Measurements from ENCODE around the gene SYPL2. TPM values are rescaled to one million over a fixed set of nuclear protein-coding genes. Genes with fewer than 3 reads are reported as not detected.

The SYPL2 gene
- total and polyA plus RNA-seq, 2 of the 8 experiments (the other 6 are each of a cell fraction or from before 2014, with no cell fraction given) = 1.5 TPM

- Histone ChIP-seq H3K4me3 (ENCODE audit: extremely low read depth in 1 of 4, insufficient read depth in 2 of 4, low read depth in 3 of 4, low read length in 4 of 4) (no peak overlapping the region), H3K79me2 (ENCODE audit: control insufficient read depth in 1 of 2, insufficient read depth in 2 of 2, low read length in 2 of 2) (no peaks in the 10 kb centered on the region), H3K36me3 (ENCODE audit: control insufficient read depth in 2 of 4, insufficient read depth in 4 of 4, low read length in 3 of 4) (no peaks in the 10 kb centered on the region), H2BK20ac (ENCODE audit: low read length) (no peak overlapping the region), H3K27ac (ENCODE audit: low read depth, low read length) (no peak overlapping the region), H2AK5ac (ENCODE audit: low read depth, low read length) (no peak overlapping the region), H3K4me1 (replicated peaks in 1 of 4; ENCODE audit: control insufficient read depth in 3 of 4, insufficient read depth in 4 of 4, low read length in 3 of 4) (peaks cover 0 to 7% (median 1%) of the 10 kb centered on the region in 4 experiments; a peak in 3 of 7 replicates), H4K91ac (replicated peaks; ENCODE audit: insufficient read length, low read length) (no peak overlapping the region), H3K23ac (ENCODE audit: insufficient read length) (no peak overlapping the region), H4K8ac (ENCODE audit: extremely low read depth, insufficient read depth, low read length) (no peak overlapping the region), H3K4me2 (ENCODE audit: insufficient read depth in 1 of 2, low read depth in 2 of 2, low read length in 2 of 2) (no peak overlapping the region), H4K20me1 (replicated peaks in 1 of 2; ENCODE audit: control insufficient read depth in 1 of 2, insufficient read depth in 2 of 2, low read length in 2 of 2) (peaks cover 0 to 2% of the 10 kb centered on the region in 2 experiments), H3K4ac (replicated peaks; ENCODE audit: insufficient read length, low read depth, low read length) (no peak overlapping the region), H3K23me2 (ENCODE audit: low read depth, low read length) (peaks cover 14% of the 10 kb centered on the region), H2BK12ac (ENCODE audit: low read depth, low read length) (no peak overlapping the region), H3K56ac (replicated peaks; ENCODE audit: insufficient read length, low read depth, low read length) (no peak overlapping the region), H2AFZ (ENCODE audit: low read length) (no peak overlapping the region), H3K27me3 (replicated peaks in 1 of 4; ENCODE audit: control insufficient read depth in 3 of 4, extremely low read depth in 1 of 4, insufficient read depth in 3 of 4, low read length in 3 of 4) (peaks cover 0 to 5% (median under 1%) of the 10 kb centered on the region in 4 experiments; a peak in 3 of 7 replicates), H3K9me3 (ENCODE audit: insufficient read depth in 2 of 2, low read depth in 1 of 2, low read length in 1 of 2) (no peaks in the 10 kb centered on the region), H3K14ac (ENCODE audit: insufficient read length) (no peak overlapping the region), H3K79me1 (ENCODE audit: low read depth, low read length) (no peaks in the 10 kb centered on the region), H3K18ac (ENCODE audit: extremely low read depth, low read length) (no peak overlapping the region), H2BK120ac (replicated peaks; ENCODE audit: low read depth, low read length) (no peak overlapping the region), H3K9ac (replicated peaks in 1 of 4; ENCODE audit: extremely low read depth in 1 of 4, low read depth in 3 of 4, low read length in 3 of 4) (no peak overlapping the region), H2BK15ac (ENCODE audit: low read length) (no peak overlapping the region), H2BK5ac (ENCODE audit: low read depth, low read length) (no peak overlapping the region), H4K5ac (ENCODE audit: insufficient read length, low read depth, low read length) (no peak overlapping the region)
- POLR2A ChIA-PET (ENCODE audit: partially characterized antibody) = interaction anchor here (0.9 to 1.2 kb wide), 4 partner anchors 10 to 158 kb away, joined by 3 to 4 read pairs (median 3); partner anchors contain the start of gene PSMA5
- 87% methylated on average over 3 of the region's 3 CpGs; no CpG with 5 or more reads in 1 of the 2 experiments for WGBS, 2 experiments (ENCODE audit: extremely low coverage in 1 of 2, insufficient coverage in 1 of 2, insufficient read length in 1 of 2, insufficient replicate concordance in 2 of 2, low coverage in 1 of 2, low lambda C conversion rate in 2 of 2, missing lambda C conversion rate in 1 of 2)
- DNase-seq (ENCODE audit: low read depth in 1 of 2, low spot score in 2 of 2) (no peak), FAIRE-seq (no peak)
- CTCF ChIA-PET (ENCODE audit: partially characterized antibody) = interaction anchor here (0.6 to 43.7 kb wide), 7 partner anchors 11 to 313 kb away, joined by 3 to 1755 read pairs (median 9); partner anchors contain the start of genes CYB561D1 and GPR61
- TF ChIP-seq JUND (IDR thresholded peaks at IDR 0.05; ENCODE audit: low read length) = no peak
- no peak for TF ChIP-seq CHD2 (IDR thresholded peaks at IDR 0.05; ENCODE audit: low read length)
- TF ChIP-seq GTF2F1 (IDR thresholded peaks at IDR 0.05; ENCODE audit: borderline replicate concordance, low read depth, low read length) = no peak
- TF ChIP-seq POU5F1 (IDR thresholded peaks at IDR 0.05; ENCODE audit: low read depth, low read length) = no peak
- no peak for TF ChIP-seq RBBP5 (IDR thresholded peaks at IDR 0.05; ENCODE audit: borderline replicate concordance, low read depth, low read length)
- no peak for TF ChIP-seq RAD21 (IDR thresholded peaks at IDR 0.05 in 1 of 2, conservative IDR thresholded peaks at IDR 0.05 in 1 of 2; ENCODE audit: low read depth in 2 of 2, low read length in 2 of 2)
Observed at GRCh38 chr1:109479901-109480300, 13.6 kb downstream of the SYPL2 start.
